ENCODE measurements around the gene MEF2C.

The MEF2C gene

DNA sequence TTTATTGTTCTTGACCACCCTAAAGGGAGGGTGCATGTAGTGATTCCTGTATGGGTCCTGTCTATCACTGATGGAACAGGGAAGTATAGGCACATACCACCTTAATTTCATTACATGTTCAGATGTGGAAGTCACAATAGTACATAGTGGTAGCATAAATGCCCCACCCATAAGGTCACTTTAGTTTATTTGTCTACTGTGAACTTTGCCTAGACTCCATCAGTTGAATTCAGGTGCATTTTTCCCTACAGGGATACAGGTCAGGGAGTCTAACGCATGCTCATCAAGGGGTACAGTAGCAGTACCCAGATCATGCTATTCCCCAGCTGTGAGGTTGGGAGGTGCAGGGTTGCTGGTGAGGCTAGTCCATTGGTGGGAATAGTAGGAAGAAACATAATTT, 175.0 kb downstream of the MEF2C start:
- DNase-seq = no peak

- no peak for DNase-seq
These were observed 175.6 kb downstream of the MEF2C start for GRCh38 chr5:88707216-88707965.

- no peak for DNase-seq
These were observed 180.7 kb downstream of the MEF2C start for GRCh38 chr5:88702332-88702731.

GRCh38 chr5:88700121-88700520, 182.9 kb downstream of the MEF2C start:
- DNase-seq = no peak

GRCh38 chr5:88698290-88698689, 184.7 kb downstream of the MEF2C start:
- no peak for DNase-seq

DNA sequence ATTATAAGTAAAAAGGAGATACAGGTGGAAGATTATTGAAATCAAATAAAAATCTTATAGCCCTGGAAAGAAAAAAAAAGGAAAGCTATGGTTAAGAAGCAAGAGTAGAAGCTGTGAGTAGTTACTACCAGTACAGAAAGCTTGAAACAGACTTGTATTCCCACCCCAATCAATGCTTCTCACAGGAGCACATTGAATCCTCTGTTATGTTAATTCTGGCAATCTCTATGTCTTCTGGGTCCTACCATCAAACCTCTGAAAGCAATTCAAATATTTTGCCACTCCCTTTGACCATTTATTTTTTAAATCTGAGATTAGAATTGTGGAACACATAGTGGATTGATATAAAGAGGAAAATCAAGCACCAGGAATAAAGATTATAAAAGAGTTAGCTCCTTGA, 186.5 kb downstream of the MEF2C start:
- DNase-seq = no peak

DNA sequence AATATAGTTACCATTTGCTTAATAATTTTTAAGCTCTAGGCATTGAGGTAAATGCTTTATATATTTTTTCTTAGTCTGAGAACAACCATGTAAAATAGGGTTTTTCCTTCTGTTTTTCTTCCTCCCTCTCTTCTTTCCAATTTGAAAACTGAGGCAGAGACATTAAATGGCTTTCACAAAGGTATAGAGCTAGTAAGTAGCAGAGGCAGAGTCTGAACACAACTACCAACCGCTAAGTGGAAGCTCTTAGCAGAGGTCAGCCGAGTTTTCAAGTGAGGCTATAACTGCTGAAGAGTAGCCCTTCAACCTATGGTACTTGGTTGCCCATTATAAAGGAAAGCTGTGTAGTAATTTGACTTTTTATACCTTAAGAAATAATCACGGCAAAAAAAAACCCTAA, 187.1 kb downstream of the MEF2C start:
- DNase-seq = no peak

- no peak for DNase-seq
These were observed 187.8 kb downstream of the MEF2C start for GRCh38 chr5:88695232-88695631.

- no peak for DNase-seq
These were observed 188.8 kb downstream of the MEF2C start for GRCh38 chr5:88694023-88694679.

GRCh38 chr5:88693071-88693932, 189.7 kb downstream of the MEF2C start:
- no peak for DNase-seq

GRCh38 chr5:88691945-88692868, 190.8 kb downstream of the MEF2C start:
- DNase-seq = no peak

DNA sequence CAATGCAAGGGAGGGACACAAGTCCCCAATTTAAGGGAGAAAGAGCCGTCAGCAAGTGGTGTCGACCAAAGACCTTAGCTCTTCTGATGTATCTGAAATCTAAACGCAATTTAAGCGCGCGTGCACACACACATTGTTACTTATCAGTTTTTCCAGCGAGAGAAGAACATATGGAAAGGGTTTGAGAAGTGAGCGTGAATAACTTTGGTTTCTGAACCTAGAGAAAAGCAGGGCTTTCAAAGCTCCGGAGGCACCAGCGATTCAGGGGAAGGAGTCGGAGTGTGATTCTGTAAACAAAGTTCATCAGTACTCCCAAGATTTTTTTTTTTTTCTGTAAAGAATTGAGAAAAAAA, 191.8 kb downstream of the MEF2C start:
- DNase-seq = no peak

DNA sequence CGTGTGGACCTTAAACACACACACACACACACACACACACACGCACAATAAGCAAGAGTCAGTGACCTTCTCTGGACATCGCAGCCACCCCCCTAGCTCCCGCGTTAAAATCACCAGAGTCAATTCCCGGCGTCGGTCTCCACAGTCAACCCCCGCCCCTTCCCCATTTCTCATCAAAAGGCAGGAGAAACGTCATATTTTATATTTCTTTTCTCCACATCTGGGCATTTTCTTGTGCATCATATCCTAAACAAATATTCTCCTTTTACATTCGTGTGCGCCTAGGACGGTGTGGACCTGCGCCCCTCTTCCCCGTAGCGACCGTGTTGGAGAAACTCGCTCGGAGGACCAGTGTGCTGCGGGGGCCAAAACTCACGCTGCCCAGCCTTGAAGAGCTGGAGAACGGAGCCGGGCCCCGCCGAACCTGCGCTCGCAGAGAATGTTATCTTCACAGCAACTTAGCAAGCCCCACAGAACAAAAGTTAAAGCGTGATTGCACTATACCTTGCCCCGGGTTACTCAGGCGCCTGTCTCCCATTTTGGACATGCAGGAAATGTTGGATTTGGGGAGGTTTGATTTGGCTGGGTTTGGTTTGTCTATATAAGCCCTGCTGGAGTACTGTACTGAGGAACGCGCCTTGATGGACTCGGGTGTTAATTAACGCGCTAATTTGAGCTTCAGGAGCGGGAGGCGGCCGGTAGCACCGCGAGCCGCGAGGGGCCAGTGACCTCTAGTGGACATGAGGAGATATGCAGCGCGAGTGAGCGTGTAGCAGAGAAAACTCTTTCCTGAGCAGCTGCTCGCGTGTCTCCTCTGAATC, 192.4 kb downstream of the MEF2C start:
- peak; percentile 72 for DNase-seq

GRCh38 chr5:88689668-88690408, 193.1 kb downstream of the MEF2C start:
- DNase-seq = no peak

DNA sequence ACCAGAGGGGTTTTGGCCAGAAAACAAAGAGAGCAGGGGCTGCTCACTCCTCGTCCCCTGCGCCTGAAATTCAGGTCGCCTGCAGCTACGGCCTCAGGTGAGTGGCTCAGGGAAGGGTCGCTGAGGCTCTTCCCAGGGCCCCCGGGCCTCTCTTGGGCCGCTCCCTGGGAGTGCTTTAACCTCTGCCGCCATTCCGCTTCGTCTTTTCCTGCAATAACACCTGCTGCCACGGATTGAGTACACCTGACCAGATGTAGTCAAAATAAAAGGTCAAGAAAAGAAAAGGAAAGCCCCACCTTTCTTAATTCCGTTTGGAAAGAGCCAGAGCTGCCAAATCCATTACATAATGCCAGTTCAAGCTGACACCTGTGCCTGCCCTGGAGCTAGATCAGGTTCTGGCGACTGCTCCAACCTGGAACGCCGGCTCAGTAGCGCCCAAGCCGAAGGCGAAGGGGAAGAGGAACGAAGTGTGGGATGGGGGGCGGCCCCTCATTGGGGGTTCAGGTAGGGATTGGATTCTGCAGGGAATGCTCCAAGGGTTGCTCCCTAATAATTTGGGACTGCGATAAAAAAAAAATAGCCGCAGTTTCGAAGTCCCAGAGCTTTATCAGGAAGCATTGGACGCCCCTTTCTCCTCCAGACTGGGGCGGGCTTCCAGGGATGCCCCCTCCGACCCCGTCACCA, 193.9 kb downstream of the MEF2C start:
- DNase-seq = no peak

DNA sequence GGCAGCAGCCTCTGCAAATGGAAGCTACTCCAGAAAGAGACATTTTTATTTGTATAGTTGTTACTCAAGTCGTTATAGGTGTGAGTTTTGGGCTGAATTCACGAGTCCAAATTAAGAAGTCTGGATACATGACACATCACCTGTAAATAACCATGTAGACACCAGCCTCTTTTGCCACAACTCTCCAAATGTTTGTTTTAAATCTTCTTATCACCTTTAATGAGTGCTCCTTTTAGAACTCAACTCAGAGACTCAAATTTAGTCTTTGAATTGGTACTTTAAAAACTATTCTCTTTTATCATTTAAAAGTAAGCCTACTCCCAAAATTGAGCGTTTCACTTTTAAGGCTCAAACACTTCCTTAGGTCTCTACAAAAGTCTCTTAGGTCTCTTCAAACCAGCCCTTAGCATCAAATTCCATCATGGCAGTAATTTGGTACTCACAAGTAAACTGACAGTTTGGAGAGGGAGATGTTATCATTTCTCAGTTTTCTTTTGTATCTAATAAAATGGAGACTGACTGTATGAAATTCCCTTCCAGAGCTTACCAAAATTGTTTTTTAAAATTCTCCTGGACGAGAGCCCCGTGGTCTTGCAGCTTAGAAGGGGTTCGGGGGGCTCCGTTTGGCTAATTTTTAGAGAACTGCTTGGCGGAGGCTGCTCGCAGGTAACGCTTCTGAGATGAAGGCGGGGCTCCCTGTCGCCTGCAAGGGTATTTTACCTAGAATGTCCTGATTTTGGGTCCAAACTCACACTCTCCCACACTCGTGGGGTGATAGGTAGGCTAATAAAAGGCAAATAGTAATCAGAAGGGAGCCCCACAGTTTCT, 194.6 kb downstream of the MEF2C start:
- DNase-seq = no peak

- DNase-seq = no peak
These were observed 195.5 kb downstream of the MEF2C start for GRCh38 chr5:88687373-88687911.

GRCh38 chr5:88686726-88687125, 196.3 kb downstream of the MEF2C start:
- DNase-seq = no peak
